HG03196 (cell line): Measurements from ENCODE around the gene SMPD3.

Experiments
- ATAC-seq: cut with Tn5 transposase; IDR thresholded peaks from one replicate; pipeline ENCODE4 v1.9.1; 2021; ENCODE audit not compliant: unreplicated experiment

SMPD3 gene

DNA sequence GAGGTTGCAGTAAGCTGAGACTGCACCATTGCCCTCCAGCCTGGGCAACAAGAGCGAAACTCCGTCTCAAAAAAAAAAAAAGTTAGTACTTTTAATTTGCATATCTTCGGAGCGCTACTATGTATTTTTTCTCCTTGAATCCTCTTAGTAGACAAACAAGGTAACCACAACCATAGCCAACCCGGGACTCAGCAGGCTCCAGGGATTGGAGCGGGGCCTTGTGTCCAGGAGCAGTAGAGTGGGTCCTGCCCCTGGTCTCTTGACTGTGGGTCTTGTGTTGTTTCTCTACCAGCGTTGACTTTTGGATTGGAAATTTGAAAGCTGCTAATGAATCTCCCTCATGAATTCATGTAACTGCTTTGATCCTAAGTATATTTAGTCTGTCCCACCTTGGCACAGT, 105.2 kb downstream of the SMPD3 start:
- no peak for ATAC-seq

DNA sequence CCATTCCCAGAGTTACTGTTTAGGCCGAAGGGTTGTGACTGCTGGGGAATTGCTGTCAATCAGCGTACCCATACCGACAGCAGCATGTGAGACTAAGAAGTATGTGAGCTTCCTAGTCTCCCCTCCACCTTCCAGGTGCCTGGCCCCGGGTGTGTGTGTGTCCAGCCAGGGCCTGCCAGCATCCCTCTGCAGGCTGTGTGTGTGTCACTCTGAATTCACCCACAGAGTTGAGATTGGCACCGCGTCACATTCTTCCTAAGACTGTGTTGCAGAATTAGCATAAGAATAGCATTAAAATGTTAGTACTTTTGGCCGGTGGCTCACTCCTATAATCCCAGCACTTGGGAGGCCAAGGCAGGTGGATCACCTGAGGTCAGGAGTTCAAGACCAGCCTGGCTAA, 105.7 kb downstream of the SMPD3 start:
- ATAC-seq = no peak

DNA sequence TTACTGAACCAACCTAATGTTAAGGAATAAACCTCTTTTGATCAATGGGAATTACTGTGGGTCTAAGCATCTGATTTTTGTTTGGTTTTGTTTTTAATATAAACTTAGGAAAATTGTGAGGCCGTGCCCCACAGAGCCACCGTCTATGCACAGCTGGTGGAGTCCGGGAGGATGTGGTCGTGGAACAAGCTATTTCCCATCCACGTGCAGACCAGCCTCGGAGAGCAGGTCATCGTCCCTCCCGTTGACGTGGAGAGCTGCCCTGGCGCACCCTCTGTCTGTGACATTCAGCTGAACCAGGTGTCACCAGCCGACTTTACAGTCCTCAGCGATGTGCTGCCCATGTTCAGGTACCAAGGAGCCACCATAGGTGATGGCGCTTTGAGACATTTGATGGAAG, 109.1 kb downstream of the SMPD3 start:
- ATAC-seq = no peak

DNA sequence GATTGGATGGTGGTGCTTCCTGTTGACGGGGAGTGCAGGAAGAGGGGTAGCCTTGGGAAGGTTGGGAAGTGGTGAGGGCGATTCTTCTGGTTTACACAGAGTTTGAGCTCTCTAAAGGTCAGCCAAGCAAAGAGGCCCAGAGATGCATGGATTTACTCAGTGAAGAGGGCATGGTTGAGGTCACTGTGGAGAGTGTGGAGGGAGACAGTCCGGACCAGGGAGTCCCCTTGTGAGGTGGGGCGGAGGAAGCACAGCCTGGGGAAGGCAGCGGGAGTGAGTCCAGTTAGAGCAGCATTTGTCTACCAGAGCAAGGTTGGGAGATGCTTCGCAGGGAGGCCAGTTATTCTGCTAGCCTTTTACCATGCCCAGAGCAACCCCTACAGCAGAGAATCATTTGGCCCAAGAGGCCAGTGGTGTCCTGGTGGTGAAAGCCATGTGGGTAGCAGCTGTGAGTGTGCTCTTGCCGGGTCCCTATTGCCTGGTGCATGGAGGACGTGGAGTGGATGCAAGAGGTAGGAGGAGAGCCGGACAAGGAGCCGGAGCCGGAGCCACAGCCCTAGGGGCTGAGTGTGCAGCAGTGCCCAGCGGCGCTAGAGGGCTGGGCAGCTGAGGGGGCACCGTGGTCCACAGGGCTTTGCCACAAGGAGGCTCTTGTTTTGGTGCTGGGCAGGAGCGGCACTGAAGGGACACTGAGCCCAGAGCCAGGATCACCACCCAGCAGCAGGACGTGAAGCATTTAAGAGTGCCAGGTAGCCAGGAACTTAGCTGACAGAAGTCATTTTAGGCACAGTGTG, 109.8 kb downstream of the SMPD3 start:
- ATAC-seq = no peak

DNA sequence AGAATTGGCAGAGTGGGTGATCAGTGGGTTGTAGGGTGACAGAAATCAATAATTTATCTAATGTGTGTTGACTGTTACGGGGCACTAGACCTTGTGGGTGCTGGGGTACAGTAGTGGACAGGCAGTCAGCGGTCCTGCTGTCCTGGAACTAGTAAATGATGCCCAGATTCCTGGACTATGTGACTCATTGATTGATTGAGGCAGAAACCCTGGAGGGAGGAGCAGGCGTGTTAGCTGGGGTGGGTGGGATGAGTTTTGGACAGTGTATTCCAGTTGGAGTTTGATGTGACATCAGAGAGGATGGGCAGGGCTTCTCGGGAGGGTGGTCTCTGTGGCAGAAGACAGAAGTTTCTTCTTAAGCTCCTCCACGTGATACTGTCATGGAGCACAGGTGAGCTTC, 113.1 kb downstream of the SMPD3 start:
- no peak for ATAC-seq

DNA sequence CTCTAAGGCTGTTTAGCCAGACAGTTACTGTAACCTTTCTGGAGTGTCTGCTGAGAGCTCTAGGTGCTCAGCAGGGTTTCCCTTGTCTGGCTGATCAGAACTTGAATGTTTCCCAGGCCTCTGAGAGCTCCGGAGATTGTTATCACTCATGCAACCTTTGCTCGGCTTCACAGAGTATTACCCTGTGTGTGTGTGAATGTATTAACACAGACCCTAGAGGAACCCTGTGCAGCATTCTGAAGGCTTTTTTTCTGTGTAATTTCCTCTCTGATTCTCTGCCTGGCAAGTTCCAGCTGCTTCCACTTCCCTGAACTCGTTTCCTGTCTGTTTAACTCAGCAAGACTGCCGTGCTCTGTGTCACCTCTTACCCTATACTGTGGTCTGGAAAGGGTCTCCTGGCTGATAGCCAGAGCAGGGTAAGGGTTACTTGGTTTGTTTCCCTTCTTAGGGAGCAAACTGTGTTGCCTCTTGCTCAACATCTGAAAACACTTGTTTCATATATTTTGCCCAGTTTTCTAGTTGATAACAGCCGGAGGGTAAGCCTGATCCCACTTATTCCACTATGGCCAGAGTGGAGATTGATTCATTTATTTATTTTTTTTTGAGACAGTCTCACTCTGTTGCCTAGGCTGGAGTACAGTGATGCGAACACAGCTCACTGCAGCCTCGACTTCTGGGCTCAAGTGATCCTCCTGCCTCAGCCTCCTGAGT, 115.7 kb downstream of the SMPD3 start:
- ATAC-seq = no peak

DNA sequence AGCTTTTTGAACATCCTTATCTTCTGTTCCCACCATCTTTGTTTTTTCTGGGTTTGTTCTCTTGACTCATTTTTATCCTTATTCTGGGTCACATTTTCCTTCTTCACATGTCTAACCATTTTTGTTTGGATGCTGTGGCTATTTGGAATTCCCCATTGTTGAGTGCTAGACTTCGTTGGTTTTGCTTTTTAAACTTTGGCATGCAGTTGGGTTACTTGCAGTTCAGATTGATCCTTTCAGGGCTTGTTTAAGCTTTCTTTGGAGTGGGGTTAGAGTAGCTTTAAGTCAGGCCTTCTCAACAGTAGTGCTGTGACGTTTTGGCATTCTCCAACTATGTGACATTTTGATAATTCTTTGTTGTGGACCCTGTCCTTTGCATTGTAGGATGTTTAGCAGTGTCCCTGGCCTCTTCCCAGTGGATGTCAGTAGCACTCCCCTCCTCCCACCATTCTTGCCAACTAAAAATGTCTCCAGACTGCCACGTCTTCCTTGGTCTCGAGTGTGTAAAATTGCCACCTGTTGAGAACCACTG, 116.4 kb downstream of the SMPD3 start:
- ATAC-seq = no peak

DNA sequence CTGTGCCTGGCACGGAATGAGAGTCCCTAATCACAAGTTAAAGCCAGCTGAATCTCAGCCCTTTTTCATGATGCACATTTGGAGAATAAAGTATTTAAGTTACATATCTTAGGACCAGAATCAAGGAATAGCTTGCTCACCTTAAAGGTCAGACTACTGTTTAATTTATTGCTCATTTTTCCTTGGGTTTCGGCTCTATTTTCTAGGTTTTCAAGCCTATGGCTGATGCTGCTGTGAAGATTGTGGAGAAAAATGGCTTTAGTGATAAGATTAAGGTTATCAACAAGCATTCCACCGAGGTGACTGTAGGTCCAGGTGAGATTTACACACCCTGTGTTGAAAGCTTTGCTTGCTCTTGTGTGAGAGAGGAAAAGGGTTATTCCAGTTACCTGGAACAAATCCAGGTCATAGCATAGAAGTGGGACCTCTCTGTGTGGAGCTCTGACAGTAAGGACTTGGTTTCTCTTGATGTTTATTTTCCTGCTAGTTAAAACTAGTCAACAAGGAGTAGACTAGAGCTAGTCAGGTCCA, 119.4 kb downstream of the SMPD3 start:
- no peak for ATAC-seq

DNA sequence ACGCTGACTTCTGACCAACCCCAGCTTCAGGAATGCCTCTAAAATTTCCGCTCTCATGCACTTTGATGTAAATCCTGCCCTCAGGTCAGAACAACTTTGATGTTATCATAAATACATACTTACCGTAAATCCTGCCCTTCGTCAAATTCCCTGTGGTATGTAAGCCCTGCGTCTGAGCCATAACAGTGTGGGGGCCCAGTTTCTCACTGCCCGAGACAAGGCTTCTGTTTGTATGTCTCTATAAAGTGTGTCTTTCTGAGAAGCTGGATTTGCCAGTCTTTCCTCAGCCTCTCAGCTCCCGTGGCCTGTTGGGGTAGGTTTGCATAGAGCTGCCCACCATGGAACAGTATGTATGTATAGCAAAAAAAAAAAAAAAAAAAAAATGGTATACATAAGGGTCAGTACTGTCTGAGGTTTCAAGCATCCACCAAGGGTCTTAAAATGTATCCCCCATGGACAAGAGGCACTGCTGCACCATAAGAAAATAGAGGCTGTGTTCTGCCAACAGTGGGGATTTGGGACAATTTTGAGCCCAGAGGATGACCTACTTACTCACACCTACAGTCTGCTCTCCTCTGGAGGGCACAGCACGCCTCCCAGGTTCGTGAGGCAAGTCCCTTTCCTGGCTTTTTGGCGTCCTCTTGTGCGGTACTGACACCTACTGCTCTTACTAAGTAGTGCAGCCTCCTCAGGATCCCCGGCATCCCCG, 120.0 kb downstream of the SMPD3 start:
- ATAC-seq = peak; percentile 61

DNA sequence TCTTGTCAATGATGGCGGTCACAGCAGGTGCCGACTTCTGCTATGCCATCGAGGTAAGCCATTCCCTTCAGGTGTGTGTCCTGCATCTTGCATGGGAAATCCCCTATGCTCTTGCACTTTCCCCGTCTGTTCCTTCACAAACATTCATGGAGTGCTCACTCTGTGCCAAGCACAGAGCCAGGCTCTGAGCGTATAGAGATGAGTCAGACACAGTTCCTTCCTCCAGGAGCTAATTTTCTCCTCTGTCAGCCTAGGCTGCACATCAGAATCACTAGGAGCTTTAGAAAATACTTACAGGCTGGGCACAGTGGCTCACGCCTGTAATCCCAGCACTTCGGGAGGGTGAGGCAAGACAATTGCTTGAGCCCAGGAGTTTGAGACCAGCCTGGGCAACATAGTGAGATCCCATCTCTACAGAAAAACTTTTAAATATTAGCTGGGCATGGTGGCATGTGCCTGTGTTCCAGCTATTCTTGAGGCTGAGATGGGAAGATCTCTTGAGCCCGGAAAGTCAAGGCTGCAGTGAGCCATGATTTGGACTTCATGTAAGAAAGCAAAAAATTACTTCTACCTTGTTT, 123.4 kb downstream of the SMPD3 start:
- ATAC-seq = no peak

DNA sequence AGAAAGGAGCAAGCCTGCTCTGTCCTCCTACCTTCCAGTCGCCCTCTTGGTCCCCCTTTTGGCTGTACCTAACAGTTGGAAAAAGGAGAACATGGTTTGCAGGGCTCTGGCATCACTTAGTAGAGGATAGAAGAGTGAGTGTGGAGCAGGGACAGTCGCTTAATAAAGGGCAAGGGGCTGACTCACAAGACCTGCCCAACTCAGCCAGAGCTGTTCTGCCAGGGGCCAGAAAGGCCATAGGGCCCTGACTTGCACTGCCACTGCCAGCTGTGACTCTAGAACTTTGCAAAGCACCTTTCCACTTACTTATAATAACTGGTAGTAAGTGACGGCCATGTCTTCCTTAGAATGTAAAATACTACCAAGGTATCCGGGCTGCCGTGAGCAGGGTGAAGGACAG, 124.0 kb downstream of the SMPD3 start:
- ATAC-seq = no peak

DNA sequence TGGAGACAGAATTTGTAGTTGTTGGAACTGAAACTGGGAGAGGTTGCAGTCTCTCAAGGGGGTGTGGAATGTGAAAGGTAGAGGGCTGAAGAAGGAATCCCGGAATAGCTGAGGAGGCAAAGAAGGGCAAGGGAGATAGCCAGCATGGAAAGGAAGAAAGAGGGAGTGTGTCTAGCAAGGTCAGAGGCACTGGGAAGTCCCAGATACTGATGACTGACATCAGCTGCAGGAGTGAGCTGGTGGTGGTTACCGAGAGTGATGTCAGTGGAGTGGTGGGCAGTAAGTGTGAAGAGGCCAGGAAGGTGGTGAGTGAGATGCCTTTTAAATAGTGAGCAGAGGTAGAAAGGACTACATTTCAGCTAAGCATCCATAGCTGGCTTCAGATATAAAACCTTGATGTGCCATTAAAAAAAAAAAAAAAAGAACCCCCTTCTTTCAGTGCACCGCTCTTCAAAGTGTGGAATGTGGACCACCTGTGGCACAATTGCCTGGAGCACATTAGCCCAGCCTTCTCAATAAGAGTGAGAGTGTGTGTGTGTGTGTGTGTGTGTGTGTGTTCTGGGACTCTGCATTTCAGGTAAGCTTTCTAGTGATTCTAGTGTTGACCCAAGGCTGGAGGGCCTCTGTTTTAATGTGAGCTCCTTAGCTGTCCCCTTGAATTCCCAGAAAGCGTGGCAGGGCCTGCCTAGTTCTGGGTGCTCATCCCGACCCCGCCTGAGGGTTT, 129.0 kb downstream of the SMPD3 start:
- ATAC-seq = no peak

DNA sequence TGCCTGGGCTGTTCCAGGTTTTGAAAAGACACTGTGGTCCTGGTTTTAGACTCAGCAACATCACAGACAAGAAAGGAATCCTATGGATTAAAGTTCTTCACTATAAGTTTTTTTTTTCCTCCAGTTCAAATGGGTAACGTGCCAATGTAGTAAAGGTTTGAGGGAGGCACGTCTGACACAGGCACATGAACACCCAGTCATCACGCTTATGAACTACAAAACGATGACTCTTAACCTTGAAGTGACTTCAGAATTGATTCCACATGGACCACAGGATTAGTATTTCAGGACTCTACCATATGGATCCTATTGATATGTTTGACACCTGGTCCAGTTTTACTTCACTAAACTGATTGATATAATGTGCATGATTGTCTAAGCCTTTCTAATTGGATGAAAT, 135.2 kb downstream of the SMPD3 start:
- ATAC-seq = no peak

DNA sequence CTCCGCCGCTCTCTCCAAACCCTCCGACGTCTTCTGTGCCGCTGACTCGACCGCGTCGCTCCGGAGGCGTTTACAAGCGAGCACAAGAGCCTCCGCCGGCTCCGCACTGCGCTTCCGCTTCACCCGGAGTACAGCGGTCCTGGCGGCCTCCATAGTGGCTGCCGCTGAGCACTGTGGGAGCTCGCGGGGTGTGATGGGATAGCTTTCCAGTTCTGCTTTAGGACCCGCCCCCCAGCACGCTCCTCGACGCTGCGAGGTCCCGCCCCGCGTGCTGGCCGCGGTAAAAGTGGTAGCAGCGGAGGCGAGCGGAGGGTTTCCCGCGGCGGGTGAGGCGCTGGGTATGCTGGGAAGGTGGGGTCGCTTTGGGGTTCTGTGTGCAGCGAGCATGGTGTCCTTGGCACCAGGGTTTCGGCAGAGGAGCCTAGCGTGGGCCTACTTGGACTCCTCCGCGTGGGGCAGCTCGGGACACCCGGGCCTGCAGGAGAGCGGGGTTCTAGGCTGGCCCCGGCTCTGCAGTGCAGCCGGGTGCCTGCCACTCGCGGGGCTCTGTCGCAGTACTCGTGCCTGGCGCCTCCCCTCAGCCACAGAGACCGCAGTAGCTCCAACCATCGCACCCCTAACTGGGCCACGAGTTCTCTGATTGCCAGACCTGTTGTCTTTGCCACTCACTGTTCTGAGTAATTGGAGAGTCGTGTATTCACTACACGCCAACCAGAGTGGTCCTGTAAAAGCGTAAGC, 137.4 kb downstream of the SMPD3 start, which contains the start of the genes PRMT7 and SLC7A6OS:
TSS of gene PRMT7 (plus strand) at position 246 of the 738 bp plus-strand sequence. CDS start 4,961 bp downstream, outside the sequence.
TSS of gene SLC7A6OS (minus strand) at position 173 of the 738 bp plus-strand sequence. CDS start at position 153, 20 bp downstream.
- peak; percentile 93 for ATAC-seq

DNA sequence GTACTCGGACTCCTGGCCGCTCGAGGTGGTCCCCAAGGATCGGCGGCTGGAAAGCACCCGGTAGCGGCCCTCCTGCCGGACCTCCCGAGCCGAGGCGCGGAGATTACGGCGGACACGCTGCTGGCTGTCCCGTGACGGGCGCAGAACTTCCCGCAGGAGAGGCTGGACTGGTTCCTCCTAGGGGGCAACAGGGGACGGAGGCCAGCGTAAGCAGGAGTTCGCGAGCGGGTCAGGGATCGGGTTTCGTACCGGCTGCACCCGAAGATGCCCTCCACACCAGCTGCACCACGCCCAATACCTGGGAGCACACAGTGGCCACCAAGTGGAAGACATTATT, 137.9 kb downstream of the SMPD3 start:
- ATAC-seq = peak; percentile 24

DNA sequence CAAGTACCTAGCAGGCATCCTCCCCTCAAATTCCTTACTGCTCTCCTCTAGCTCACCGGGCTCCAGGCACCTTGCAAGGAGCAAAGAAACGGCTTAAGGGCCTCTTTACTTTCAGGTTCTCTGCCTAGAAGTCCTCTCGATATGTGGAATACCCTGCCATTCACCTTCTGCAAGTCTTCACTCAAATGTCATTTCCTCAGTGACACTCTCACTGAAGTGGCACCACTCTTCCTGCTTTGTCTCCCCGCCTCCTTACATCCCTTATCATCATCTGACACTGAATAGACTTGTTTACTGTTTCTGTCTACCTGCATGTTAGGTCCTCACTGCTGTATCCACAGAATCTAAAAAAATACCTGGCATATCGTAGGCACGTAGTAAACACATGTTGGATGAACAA, 138.5 kb downstream of the SMPD3 start:
- no peak for ATAC-seq
